ENCODE data around the gene SV2C. TPM values are rescaled to one million over a fixed set of nuclear protein-coding genes. Genes with fewer than 3 reads are reported as not detected.

The SV2C gene
- total and polyA plus RNA-seq, 4 experiments from 2014 or later: 0.02 TPM; not detected in 3

GRCh38 chr5:76376148-76376865 lies 293.1 kb downstream of the SV2C start:
- peaks cover 18% of the 10 kb centered on the region for H3K4me1 ChIP-seq (ENCODE audit: insufficient read depth, low read length)
- no peaks in the 10 kb centered on the region for H3K27me3 Mint-ChIP-seq
- no peaks in the 10 kb centered on the region for H3K27me3 ChIP-seq (ENCODE audit: insufficient read depth, low read length)
- no peaks in the 10 kb centered on the region for H3K36me3 ChIP-seq (ENCODE audit: insufficient read depth, low read length)
- no peak overlapping the region for H3K27ac ChIP-seq (ENCODE audit: low read depth, low read length)
- H3K9me3 Mint-ChIP-seq: peaks cover 0 to 3% (median 0%) of the 10 kb centered on the region in 8 donors
- H3K36me3 Mint-ChIP-seq: no peaks in the 10 kb centered on the region
- H3K4me3 Mint-ChIP-seq: no peak overlapping the region
- H3K9me3 ChIP-seq (ENCODE audit: control insufficient read depth in 1 of 2, low read length in 2 of 2): no peaks in the 10 kb centered on the region
- no peak for DNase-seq
- ChIA-PET POLR2A (ENCODE audit: partially characterized antibody) (interaction anchor here (1.3 kb wide), 1 partner anchor 50 kb away, joined by 5 read pairs; no protein-coding TSS in a partner anchor), CTCF (ENCODE audit: partially characterized antibody) (interaction anchor here (0.7 to 1.4 kb wide), 3 partner anchors 25 to 44 kb away, joined by 3 read pairs; no protein-coding TSS in a partner anchor)
- H3K4me1 Mint-ChIP-seq: peaks cover 18 to 35% (median 26%) of the 10 kb centered on the region in 4 donors
- peak overlapping the region in 2 of 7 donors; percentile 8 to 19 for H3K27ac Mint-ChIP-seq
- intact Hi-C loops (cut with micrococcal nuclease): no loop called here
- no peak overlapping the region for H3K4me3 ChIP-seq (ENCODE audit: low read length in 2 of 2)

GRCh38 chr5:76376866-76377230 lies 293.7 kb downstream of the SV2C start:
- no peaks in the 10 kb centered on the region for H3K27me3 ChIP-seq (ENCODE audit: insufficient read depth, low read length)
- no peaks in the 10 kb centered on the region for H3K9me3 ChIP-seq (ENCODE audit: control insufficient read depth in 1 of 2, low read length in 2 of 2)
- Mint-ChIP-seq H3K4me3 (no peak overlapping the region), H3K36me3 (no peaks in the 10 kb centered on the region), H3K27ac (peak overlapping the region in 2 of 7 donors; percentile 26 to 30), H3K4me1 (peaks cover 18 to 35% (median 26%) of the 10 kb centered on the region in 4 donors), H3K9me3 (peaks cover 0 to 3% (median 0%) of the 10 kb centered on the region in 8 donors), H3K27me3 (no peaks in the 10 kb centered on the region)
- no peak overlapping the region for H3K27ac ChIP-seq (ENCODE audit: low read depth, low read length)
- H3K4me1 ChIP-seq (ENCODE audit: insufficient read depth, low read length): peaks cover 18% of the 10 kb centered on the region
- no peak overlapping the region for H3K4me3 ChIP-seq (ENCODE audit: low read length in 2 of 2)
- H3K36me3 ChIP-seq (ENCODE audit: insufficient read depth, low read length): no peaks in the 10 kb centered on the region
- POLR2A ChIA-PET (ENCODE audit: partially characterized antibody): no interaction called here
- CTCF ChIA-PET (ENCODE audit: partially characterized antibody): interaction anchor here (0.7 kb wide), 1 partner anchor 38 kb away, joined by 4 read pairs; no protein-coding TSS in a partner anchor
- intact Hi-C loops (cut with micrococcal nuclease): no loop called here
- no peak for DNase-seq

GRCh38 chr5:76378355-76378754 lies 295.2 kb downstream of the SV2C start:
- no peaks in the 10 kb centered on the region for H3K27me3 ChIP-seq (ENCODE audit: insufficient read depth, low read length)
- Mint-ChIP-seq H3K27me3 (no peaks in the 10 kb centered on the region), H3K4me1 (peaks cover 25 to 41% (median 34%) of the 10 kb centered on the region in 4 donors), H3K27ac (peak overlapping the region in 6 of 7 donors; percentile 13 to 78 (median 62)), H3K9me3 (peaks cover 0 to 3% (median 0%) of the 10 kb centered on the region in 8 donors), H3K4me3 (peak overlapping the region in 5 of 8 donors; percentile 2 to 53 (median 12)), H3K36me3 (no peaks in the 10 kb centered on the region)
- intact Hi-C loops (cut with micrococcal nuclease): no loop called here
- H3K4me3 ChIP-seq (ENCODE audit: low read length in 2 of 2): no peak overlapping the region
- no peak overlapping the region for H3K27ac ChIP-seq (ENCODE audit: low read depth, low read length)
- CTCF ChIA-PET (ENCODE audit: partially characterized antibody): interaction anchor here (1.8 kb wide), 2 partner anchors 10 to 25 kb away, joined by 6 to 7 read pairs; partner anchors contain the start of gene IQGAP2
- H3K4me1 ChIP-seq (ENCODE audit: insufficient read depth, low read length): peaks cover 28% of the 10 kb centered on the region
- POLR2A ChIA-PET (ENCODE audit: partially characterized antibody): interaction anchor here (0.6 to 1.5 kb wide), 2 partner anchors 23 to 359 kb away, joined by 4 to 9 read pairs; no protein-coding TSS in a partner anchor
- H3K9me3 ChIP-seq (ENCODE audit: control insufficient read depth in 1 of 2, low read length in 2 of 2): no peaks in the 10 kb centered on the region
- no peak for DNase-seq
- no peaks in the 10 kb centered on the region for H3K36me3 ChIP-seq (ENCODE audit: insufficient read depth, low read length)

GRCh38 chr5:76379316-76379715 lies 296.1 kb downstream of the SV2C start:
- H3K27me3 ChIP-seq (ENCODE audit: insufficient read depth, low read length): no peaks in the 10 kb centered on the region
- no peaks in the 10 kb centered on the region for H3K36me3 Mint-ChIP-seq
- POLR2A ChIA-PET (ENCODE audit: partially characterized antibody): interaction anchor here (0.6 to 1.5 kb wide), 8 partner anchors 17 to 163 kb away, joined by 3 to 9 read pairs (median 3); partner anchors contain the start of gene IQGAP2
- intact Hi-C loops (cut with micrococcal nuclease): no loop called here
- DNase-seq: peak in 1 of 5 donors; percentile 19
- CTCF ChIA-PET (ENCODE audit: partially characterized antibody): interaction anchor here (0.6 to 1.8 kb wide), 8 partner anchors 9 to 205 kb away, joined by 3 to 7 read pairs (median 4); partner anchors contain the start of gene IQGAP2
- no peaks in the 10 kb centered on the region for H3K9me3 ChIP-seq (ENCODE audit: control insufficient read depth in 1 of 2, low read length in 2 of 2)
- H3K27ac ChIP-seq (ENCODE audit: low read depth, low read length): no peak overlapping the region
- no peak overlapping the region for H3K4me3 ChIP-seq (ENCODE audit: low read length in 2 of 2)
- peaks cover 33 to 50% (median 41%) of the 10 kb centered on the region in 4 donors for H3K4me1 Mint-ChIP-seq
- peaks cover 37% of the 10 kb centered on the region for H3K4me1 ChIP-seq (ENCODE audit: insufficient read depth, low read length)
- H3K9me3 Mint-ChIP-seq: peaks cover 0 to 3% (median 0%) of the 10 kb centered on the region in 8 donors
- no peaks in the 10 kb centered on the region for H3K36me3 ChIP-seq (ENCODE audit: insufficient read depth, low read length)
- H3K4me3 Mint-ChIP-seq: peak overlapping the region in 5 of 8 donors; percentile 33 to 66 (median 55)
- peak overlapping the region in 6 of 7 donors; percentile 13 to 82 (median 66) for H3K27ac Mint-ChIP-seq
- no peaks in the 10 kb centered on the region for H3K27me3 Mint-ChIP-seq

GRCh38 chr5:76379855-76380254 lies 296.7 kb downstream of the SV2C start:
- H3K27me3 ChIP-seq (ENCODE audit: insufficient read depth, low read length): no peaks in the 10 kb centered on the region
- Mint-ChIP-seq H3K27me3 (no peaks in the 10 kb centered on the region), H3K4me1 (peaks cover 34 to 55% (median 44%) of the 10 kb centered on the region in 4 donors), H3K9me3 (peaks cover 0 to 3% (median 0%) of the 10 kb centered on the region in 8 donors), H3K36me3 (no peaks in the 10 kb centered on the region), H3K4me3 (peak overlapping the region in 2 of 8 donors; percentile 36 to 57), H3K27ac (peak overlapping the region in 3 of 7 donors; percentile 13 to 58 (median 29))
- POLR2A ChIA-PET (ENCODE audit: partially characterized antibody): interaction anchor here (0.7 to 1.5 kb wide), 8 partner anchors 16 to 162 kb away, joined by 3 to 9 read pairs (median 4); partner anchors contain the start of gene IQGAP2
- CTCF ChIA-PET (ENCODE audit: partially characterized antibody): interaction anchor here (0.6 to 1.9 kb wide), 10 partner anchors 8 to 204 kb away, joined by 3 to 7 read pairs (median 4); partner anchors contain the start of gene IQGAP2
- no peak for DNase-seq
- H3K27ac ChIP-seq (ENCODE audit: low read depth, low read length): no peak overlapping the region
- peaks cover 43% of the 10 kb centered on the region for H3K4me1 ChIP-seq (ENCODE audit: insufficient read depth, low read length)
- H3K4me3 ChIP-seq (ENCODE audit: low read length in 2 of 2): no peak overlapping the region
- intact Hi-C loops (cut with micrococcal nuclease): no loop called here
- no peaks in the 10 kb centered on the region for H3K36me3 ChIP-seq (ENCODE audit: insufficient read depth, low read length)
- H3K9me3 ChIP-seq (ENCODE audit: control insufficient read depth in 1 of 2, low read length in 2 of 2): no peaks in the 10 kb centered on the region

GRCh38 chr5:76380346-76381066 lies 297.3 kb downstream of the SV2C start:
- intact Hi-C loops (cut with micrococcal nuclease): no loop called here
- CTCF ChIA-PET (ENCODE audit: partially characterized antibody): interaction anchor here (0.9 to 1.9 kb wide), 8 partner anchors 8 to 201 kb away, joined by 3 to 7 read pairs (median 4); partner anchors contain the start of gene IQGAP2
- Histone ChIP-seq H3K9me3 (ENCODE audit: control insufficient read depth in 1 of 2, low read length in 2 of 2) (no peaks in the 10 kb centered on the region), H3K27me3 (ENCODE audit: insufficient read depth, low read length) (no peaks in the 10 kb centered on the region), H3K4me3 (ENCODE audit: low read length in 2 of 2) (no peak overlapping the region), H3K4me1 (ENCODE audit: insufficient read depth, low read length) (peaks cover 49% of the 10 kb centered on the region), H3K36me3 (ENCODE audit: insufficient read depth, low read length) (no peaks in the 10 kb centered on the region), H3K27ac (ENCODE audit: low read depth, low read length) (no peak overlapping the region)
- H3K4me3 Mint-ChIP-seq: no peak overlapping the region
- H3K4me1 Mint-ChIP-seq: peaks cover 38 to 62% (median 49%) of the 10 kb centered on the region in 4 donors
- POLR2A ChIA-PET (ENCODE audit: partially characterized antibody): interaction anchor here (0.6 to 1.4 kb wide), 6 partner anchors 8 to 54 kb away, joined by 3 to 6 read pairs (median 4); no protein-coding TSS in a partner anchor
- H3K27me3 Mint-ChIP-seq: no peaks in the 10 kb centered on the region
- H3K27ac Mint-ChIP-seq: peak overlapping the region in 5 of 7 donors; percentile 10 to 74 (median 36)
- H3K36me3 Mint-ChIP-seq: no peaks in the 10 kb centered on the region
- H3K9me3 Mint-ChIP-seq: peaks cover 0 to 3% (median 0%) of the 10 kb centered on the region in 8 donors
- no peak for DNase-seq

Measured in CD4-positive, alpha-beta memory T cell (primary cell).